ENCODE data around the gene TLCD3A.
"Not testable (repeated sequence)": the region's sequence is repeated elsewhere in the genome, so short reads cannot be mapped to it uniquely, and the experiment has no call there.

TLCD3A gene

DNA sequence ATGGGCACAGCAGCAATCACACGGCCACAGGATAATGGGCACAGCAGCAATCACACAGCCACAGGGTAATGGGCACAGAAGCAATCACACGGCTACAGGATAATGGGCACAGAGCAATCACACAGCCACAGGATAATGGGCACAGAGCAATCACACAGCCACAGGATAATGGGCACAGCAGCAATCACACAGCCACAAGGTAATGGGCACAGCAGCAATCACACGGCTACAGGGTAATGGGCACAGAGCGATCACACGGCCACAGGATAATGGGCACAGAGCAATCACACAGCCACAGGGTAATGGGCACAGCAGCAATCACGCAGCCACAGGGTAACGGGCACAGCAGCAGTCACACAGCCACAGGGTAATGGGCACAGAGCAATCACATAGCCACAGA lies 17.0 kb downstream of the TLCD3A start:
- not testable (repeated sequence) for DNase-seq (ENCODE audit: low read depth)

DNA sequence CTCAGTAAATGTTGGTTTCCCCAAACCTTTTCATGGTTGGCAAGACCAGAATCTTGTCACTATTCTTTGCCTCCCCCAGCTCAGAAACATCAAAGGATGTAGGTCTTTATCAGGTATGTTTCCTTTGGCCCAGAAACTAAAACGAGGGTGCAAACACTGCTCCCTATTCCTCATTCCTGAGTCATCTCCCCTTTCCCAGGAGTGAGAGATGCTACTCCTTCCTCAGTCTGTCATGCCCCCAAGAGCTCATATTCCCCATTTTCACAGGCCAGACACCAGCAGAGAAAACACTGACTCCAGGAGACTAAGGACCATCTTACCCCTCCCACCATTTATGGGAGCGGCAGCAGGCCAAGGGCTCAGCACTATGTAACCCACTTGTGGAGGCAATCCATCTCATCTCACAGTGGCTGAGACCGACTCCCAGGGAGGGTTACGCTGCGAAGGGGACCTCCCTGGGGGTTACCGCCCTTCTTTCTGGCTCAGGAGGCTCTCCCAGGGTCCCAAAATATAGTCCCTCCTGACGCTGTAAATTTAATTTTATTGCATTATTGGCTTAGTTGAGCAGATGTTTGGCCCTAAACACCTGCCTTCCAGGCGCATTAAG lies 18.1 kb downstream of the TLCD3A start:
- no peak for DNase-seq (ENCODE audit: low read depth)

DNA sequence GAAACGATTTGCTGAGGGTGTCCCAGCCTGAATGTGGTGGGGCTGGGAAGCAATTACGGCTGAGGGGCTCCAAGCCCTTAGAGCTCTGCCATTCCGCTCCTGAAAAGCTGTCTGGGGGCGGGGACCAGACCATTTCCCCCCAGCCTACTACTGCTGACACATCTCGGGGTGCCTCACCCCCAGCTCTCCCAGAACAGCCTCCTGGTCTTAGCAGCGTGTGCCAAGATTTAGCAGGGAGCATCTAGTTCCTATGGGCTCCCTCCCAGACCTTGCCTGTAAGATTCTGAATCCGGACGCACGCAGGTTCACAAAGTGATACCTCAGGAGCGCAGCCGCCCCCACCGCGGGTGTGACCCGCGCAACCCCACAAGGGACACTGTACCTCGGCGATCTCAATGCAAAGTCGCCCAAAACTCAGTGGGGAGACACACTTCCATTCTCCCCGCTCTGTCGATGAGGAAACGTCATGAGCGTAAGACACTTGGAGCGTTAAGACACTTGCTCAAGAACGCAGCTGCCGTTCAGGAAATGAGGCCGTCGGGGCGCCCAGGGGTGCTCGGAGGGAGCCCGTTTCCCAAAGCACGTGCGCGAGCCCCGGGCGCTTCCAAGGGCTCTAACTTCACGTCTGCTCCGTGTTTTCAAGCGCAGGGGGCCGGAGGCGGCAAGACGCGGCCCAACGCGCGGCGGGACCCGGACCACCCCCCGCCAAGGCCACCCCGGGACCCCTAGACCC lies 19.0 kb downstream of the TLCD3A start:
- DNase-seq (ENCODE audit: low read depth), result peak; percentile 20

DNA sequence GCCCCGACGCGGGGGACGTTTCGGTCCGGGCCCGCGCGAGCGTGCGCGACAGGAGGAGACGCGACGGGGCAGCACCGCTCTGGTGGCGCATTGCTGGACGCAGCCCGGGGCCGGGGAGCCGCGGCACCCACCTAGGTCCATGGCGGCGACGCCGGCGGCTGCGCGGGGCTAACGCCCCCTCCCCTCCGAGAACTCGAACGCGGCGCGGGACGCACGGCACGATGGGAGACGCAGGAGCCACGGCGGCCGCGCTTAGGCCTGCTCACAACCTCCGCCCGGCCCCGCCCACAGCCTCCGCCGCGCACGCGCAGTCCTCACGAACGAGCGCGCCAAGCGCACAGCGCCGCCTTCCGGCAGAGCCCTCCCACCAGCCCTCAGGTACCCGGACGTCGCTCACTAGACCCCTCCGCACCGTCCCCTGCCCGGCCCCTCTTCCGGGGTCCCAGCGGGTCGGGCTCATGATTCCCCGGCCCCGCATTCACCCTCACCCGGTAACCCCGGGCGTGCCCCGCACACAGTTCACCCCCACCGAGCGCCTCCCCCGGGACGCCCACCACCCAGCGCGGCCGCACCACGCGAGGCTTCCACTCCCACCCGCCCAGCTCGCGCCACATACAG lies 19.7 kb downstream of the TLCD3A start, which contains the start of gene GEMIN4:
Gene GEMIN4, minus strand, starts transcription at position 263 of the 618 bp plus-strand sequence. Its CDS starts 122 bp downstream, at position 141.
- DNase-seq (ENCODE audit: low read depth), result peak; percentile 97

DNA sequence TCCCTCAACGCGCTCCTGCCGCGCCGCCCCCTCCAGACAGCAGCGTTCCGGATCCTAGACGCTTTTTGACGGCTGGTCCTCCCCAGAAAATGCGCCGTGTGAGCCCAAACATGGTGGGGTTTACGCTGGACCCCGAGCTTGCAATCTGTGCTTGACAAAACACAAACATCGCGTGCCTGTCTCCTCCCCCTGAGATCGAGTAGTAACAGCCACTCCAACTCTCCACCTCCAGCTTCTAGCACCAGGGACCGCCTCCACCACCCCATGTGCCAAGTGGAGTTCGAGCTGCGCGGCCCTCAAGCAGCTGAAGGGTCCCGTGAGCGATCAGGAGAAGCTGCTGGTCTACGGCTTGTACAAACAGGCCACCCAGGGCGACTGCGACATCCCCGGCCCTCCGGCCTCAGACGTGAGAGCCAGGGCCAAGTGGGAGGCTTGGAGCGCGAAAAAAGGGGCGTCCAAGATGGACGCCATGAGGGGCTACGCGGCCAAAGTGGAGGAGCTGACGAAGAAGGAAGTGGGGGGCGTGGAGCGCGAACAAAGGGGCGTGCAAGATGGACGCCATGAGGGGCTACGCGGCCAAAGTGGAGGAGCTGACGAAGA lies 20.3 kb downstream of the TLCD3A start:
- no peak for DNase-seq (ENCODE audit: low read depth)

DNA sequence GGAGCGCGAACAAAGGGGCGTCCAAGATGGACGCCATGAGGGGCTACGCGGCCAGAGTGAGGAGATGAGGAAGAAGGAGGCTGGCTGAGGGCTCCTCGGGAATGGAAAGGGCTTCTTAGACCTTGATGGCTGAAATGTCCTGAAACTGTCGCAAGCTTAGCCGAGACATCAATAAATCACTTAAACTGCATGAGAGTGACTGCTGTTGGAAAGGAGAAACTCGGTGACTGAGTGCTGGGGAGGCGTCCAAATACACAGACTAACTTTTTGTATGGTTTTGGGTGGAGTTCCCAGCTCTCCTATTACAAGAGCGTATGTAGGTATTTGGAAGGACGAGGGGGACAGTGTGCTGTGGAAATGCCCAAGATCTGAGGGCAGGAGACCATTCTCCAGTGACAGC lies 21.0 kb downstream of the TLCD3A start:
- no peak for DNase-seq (ENCODE audit: low read depth)

DNA sequence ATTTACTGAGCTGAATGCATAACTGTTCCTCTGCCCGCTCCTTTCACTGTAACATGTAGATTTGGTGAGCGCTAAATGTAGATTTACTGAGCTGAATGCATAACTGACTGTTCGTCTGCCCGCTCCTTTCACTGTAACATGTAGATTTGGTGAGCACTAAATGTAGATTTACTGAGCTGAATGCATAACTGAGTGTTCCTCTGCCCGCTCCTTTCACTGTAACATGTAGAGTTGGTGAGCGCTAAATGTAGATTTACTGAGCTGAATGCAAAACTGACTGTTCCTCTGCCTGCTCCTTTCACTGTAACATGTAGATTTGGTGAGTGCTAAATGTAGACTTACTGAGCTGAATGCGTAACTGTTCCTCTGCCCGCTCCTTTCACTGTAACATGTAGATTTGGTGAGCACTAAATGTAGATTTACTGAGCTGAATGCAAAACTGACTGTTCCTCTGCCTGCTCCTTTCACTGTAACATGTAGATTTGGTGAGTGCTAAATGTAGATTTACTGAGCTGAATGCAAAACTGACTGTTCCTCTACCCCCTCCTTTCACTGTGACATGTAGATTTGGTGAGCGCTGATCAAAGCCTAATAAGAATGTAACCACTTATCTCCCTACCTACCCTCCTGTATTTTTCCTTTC lies 23.0 kb downstream of the TLCD3A start:
- DNase-seq (ENCODE audit: low read depth), result not testable (repeated sequence)

DNA sequence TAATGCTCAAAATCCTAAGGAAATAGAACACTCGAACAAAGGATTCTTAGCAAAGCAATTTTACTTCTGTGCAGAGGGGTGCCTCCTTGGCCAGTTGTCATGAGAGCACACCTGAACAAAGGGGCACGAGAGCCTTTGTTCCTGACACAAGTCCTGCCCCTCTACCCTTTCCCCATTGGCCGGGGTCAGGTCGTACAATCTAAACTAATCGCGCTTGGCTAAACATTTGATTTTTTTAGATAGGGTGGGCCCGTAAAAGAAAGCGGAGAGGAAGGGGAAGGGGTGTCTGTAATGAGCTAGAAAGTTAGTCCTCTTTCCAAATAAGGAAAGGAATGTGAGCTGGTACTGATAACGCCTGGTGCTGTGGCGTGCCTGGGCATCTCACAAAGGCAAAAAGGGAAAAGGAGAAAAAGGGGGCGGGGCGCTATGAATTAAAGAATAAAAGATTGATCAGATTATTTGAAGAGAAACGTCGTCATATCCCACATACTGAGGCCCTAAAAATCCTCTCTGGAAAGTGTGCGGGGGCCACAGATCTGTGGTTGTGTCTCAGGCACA lies 23.7 kb downstream of the TLCD3A start:
- not testable (repeated sequence) for DNase-seq (ENCODE audit: low read depth)

DNA sequence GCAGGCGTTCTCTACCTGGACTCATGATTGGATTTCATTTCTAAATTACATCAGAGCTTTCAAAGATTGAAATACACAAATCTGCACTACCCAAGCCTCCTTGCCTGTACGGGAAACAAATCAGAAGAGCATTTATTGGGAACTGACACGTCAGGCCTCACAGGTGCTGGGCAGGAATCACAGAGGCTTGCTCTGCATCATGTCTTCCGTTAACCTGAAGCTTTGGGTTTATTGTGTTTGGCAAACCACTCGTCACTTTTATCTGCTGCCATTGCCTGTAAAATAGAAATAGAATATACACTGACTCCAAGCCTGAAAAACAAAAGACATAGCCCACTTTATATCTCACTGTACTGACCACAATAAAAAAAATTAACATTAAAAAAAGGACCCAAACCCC lies 27.6 kb downstream of the TLCD3A start:
- DNase-seq (ENCODE audit: low read depth), result no peak

DNA sequence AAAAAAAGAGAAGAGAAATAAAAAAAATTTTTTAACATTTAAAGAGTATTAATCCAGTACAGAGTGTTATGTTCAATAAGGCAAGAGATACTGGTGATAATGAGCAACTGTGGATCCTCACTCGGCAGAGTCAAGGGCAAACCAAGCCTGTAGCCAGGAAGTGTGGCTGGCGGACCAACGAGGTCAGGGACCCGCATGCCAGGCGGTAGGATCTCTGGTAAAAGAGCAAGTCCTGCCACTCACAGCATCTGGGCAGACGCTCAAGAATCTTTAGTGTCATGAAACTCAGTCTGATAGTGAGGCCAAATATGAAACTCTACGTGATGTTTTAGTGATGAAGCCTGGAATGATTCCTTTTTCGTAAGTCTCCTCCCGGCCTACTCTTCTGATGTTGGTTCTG lies 28.0 kb downstream of the TLCD3A start:
- no peak for DNase-seq (ENCODE audit: low read depth)

DNA sequence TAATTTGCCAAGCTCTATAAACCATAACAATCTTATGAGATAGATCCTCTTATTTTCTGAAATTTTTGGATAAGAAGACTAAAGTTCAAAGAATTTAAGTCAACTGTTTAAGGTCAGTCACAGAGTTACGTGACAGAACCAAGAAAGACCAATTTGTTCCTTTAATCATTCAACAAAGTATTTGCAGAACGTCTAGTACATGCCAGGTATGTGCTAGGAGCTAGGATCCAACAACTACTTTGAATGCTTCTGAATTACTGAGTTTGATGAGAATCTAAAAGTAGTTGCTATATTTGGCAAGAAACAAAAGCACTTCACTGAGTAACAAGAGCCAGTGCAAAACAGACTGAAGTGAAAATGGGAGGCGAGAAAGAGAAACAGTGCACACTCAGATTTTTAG lies 34.7 kb downstream of the TLCD3A start:
- no peak for DNase-seq (ENCODE audit: low read depth)

DNA sequence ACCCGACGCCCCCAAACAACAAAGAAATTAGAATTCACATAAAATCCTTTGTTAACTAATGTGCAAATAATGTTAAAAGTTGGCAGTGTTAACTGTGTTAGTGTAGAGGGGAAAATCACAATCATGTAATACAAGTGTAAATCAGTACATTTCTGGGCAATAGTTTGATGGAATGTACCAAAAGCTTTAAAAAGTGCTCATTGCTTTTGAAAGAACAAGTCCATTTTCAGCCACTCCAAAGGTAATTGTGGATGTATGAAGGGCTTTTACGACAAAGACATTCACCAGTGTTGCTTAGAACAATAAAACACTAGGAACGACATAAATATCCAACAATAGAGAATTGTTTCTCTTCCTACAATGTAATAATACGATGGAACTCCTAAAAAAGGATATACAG lies 40.6 kb downstream of the TLCD3A start:
- no peak for DNase-seq (ENCODE audit: low read depth)

DNA sequence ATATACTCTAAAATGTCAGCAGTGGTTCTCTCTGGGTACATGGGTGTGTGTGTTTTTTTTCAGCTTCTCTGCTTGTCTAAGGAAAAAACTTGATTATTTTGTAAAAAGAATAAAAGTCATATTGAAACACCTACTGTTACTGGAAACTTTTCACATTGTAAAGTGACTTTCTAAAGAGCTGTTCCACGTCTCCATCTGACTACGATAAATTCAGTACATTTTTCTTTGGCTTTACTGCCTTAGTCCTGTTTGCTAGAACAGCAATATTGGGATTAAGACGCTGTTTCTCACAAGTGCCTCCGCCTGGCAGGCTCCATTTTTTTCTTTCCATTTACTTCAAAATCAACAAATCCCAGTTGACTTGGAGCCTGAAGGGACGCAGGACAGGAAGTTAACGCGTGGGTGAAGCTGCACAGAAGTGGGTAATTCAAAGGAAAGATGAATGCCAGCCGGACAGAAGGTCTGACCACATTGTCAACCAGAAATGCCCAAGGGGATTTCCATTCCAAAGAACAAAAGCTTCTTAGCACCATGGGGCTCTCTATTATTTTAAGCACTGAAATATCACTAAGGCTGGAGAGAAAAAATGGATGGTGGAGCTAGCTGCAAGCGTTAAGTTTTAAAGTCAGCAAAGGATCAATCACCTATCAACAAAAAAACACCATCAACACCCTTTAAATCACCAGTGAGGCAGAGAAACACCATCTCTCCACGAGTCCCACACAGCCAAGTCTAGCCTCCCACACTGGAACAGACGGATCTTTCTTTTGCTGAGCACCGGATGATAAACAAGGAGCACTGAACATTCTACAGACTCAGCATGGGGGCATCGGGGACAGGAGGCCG lies 41.3 kb downstream of the TLCD3A start:
- DNase-seq (ENCODE audit: low read depth), result no peak

DNA sequence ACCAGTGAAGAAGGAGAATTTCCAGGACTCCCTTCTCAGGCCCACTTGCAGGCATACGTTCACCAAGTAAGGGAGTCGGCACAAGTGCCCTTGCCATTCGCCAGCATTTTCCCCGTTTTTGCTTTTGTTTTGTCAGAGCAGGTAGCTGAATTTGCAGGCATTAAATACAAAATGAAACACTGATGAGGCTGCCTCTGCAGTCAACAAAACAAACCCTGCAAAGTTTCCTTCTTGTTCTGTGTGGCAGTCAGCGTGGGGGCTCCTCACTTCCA lies 41.9 kb downstream of the TLCD3A start:
- DNase-seq (ENCODE audit: low read depth), result no peak

DNA sequence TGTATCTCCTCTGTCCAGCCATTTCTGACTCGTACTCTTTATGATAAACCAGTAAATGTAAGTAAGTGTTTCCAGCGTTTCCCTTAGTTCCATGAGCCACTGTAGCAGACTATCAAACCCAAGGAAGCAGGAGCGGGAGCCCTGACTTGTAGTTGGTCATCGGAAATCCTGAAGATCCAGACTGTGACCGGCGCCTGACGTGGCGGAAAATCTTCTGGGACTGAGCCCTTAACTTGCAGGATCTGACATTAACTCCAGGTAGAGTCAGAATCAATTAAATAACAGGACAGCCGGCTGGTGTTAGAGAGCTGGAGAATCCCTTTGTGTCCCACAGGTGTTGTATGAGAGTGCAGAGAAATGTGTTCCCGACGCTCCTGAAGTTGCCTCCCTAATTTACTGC lies 45.7 kb downstream of the TLCD3A start:
- DNase-seq (ENCODE audit: low read depth), result no peak

DNA sequence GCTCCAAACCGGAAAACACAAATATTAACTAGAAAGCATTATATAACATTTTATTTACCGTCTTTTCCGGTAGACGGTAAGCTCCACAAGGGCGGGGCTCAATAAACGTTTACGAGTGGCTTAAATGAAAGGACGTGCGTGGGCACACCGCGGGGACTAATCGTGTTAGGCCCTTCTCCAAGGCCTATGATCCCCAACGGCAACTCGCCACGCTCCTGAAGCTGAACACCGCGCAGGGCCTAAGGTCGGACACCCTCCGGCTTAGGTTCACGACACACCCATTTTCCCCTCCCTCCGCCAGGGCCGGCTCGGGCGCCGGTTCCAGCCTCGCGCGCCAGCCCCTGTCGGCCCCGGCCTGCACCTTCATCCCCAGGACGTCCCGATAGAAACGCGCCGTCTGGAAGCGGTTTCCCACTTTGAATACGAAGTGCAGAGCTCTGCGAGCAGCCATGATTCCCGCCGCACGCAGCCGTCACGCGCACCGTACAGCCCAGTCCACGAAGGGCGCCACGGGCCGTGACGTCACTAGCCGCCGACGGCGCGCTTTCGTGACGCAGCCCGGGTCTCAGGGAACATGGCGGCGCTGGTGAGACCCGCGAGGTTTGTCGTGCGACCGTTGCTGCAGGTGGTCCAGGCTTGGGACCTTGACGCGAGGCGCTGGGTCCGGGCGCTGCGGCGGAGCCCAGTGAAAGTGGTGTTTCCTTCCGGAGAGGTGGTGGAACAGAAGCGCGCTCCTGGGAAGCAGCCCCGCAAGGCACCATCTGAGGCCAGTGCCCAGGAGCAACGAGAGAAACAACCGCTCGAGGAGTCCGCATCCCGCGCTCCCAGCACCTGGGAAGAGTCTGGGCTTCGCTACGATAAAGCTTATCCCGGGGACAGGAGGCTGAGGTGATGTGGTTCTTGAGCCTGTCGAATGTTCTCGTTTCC lies 49.7 kb downstream of the TLCD3A start, which contains the start of the genes GLOD4 and MRM3:
Gene GLOD4, minus strand, starts transcription at position 476 of the 927 bp plus-strand sequence. Its CDS starts 25 bp downstream, at position 451.
Gene MRM3, plus strand, starts transcription at position 549 of the 927 bp plus-strand sequence. Its CDS starts 26 bp downstream, at position 575.
- DNase-seq (ENCODE audit: low read depth), result peak; percentile 90

DNA sequence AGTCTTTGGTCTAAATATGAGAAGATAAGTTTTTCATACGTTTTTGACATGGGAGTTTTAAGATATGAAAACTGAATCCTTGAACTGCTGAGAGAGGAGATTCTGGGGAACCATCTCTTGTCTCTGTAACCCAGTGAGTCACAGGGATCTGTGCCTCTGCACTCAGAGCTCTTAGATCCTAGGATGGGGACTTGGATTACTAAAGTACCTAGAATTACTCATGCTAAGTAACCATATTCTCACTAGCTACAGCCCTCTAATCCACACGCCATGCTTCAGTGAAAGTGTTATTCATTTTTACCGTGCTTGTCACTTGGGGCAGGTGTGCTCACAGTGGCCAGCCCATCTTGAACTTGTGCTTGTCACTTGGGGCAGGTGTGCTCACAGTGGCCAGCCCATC lies 51.7 kb downstream of the TLCD3A start:
- DNase-seq (ENCODE audit: low read depth), result no peak

DNA sequence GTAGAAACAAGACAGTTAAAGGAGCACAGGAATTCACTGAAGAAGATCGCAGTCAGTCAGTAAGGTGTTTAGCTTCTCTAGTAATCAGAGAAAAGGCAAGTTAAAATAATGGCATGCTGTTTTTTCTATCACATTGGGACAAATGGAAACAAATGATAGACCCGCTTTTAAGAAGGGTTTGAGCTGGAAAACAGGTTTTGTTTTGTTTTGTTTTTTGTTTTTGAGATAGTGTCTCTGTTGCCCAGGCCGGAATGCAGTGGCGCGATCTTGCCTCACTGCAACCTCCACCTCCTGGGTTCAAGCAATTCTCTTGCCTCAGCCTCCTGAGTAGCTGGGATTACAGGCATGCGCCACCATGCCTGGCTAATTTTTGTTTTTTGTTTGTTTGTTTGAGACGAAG lies 53.5 kb downstream of the TLCD3A start:
- DNase-seq (ENCODE audit: low read depth), result not testable (repeated sequence)

DNA sequence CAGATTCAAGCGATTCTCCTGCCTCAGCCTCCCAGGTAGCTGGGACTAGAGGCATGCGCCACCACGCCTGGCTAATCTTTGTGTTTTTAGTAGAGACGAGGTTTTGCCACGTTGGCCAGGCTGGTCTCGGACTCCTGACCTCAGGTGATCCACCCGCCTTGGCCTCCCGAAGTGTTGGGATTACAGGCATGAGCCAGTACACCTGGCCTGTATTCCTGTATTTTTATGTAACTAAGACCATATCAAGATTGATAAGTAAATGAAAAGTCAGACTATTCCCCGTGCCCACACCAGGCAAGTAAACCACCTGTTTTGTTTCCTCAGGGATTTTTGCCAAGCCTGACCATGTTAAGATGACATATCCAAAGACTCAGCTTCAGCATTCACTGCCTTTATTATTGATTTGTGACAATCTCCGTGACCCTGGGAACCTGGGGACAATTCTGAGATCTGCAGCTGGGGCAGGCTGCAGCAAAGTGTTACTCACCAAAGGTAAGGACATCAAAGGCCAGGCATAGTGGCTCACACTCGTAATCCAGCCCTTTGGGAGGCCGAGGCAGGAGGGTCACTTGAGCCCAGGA lies 55.3 kb downstream of the TLCD3A start:
- DNase-seq (ENCODE audit: low read depth), result no peak

DNA sequence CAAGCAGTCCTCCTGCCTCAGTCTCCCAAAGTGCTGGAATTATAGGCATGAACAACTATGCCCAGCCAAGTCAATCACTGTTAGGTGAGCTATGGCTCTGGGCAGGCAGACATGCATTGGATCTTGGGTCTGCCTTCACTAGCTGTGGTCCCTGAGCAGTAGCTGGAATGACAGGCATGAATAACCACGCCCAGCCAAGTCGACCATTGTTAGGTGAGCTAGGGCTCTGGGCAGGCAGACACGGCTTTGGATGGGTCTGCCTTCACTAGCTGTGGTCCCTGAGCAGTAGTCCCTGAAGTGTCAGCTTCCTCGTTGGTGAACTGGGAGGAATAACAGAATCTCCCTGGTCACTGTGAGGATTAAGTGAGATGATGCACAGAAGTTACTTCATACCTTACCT lies 56.2 kb downstream of the TLCD3A start:
- DNase-seq (ENCODE audit: low read depth), result no peak
